HG02981 (cell line): Measurements from ENCODE around the gene CPVL.

Experiments used
- ATAC-seq: cut with Tn5 transposase; IDR thresholded peaks from one replicate; pipeline ENCODE4 v1.9.1; 2021; ENCODE audit warnings: mild to moderate bottlenecking, moderate library complexity; ENCODE audit not compliant: unreplicated experiment

The CPVL gene

DNA sequence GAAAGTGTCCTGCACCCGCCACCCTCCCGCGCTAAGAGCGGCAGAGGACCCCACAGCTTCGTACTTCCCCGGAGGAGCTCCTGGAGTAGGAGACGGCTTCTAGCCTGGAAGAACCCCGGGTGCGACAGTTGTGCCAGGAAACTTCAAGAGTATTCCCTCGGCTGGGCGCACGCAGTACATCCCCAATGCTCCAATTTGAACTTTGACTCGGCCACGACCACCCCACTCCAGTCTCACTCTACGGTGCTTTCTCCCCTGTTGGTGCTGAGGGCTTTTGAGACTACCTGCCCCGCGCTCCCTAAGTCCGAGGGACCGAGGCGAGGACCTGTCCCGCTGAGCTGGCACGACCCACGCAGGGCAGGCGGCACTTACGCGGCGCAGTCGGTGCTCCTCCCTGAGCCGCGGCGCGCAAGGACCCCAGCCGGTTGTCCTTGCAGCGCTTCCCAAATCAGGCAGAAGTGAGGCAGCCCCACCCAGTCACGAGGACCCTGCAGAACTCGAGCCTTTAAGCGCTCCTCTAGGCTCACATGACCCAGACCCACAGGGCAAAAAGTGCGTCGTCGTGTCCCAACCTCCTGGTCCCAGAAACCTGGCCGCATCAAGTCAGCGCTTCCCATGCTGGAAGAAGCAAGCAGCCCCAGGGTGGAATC lies at the start of gene CPVL:
TSS of gene CPVL (minus strand) at position 481 of the 650 bp plus-strand sequence. CDS start 25,476 bp downstream, outside the sequence.
- no peak for ATAC-seq

GRCh38 chr7:29194594-29195427 lies 48.5 kb upstream of the CPVL start, which contains the start of gene CHN2:
CHN2 (plus strand) TSS chr7:29194775.
- peak; percentile 44 for ATAC-seq

DNA sequence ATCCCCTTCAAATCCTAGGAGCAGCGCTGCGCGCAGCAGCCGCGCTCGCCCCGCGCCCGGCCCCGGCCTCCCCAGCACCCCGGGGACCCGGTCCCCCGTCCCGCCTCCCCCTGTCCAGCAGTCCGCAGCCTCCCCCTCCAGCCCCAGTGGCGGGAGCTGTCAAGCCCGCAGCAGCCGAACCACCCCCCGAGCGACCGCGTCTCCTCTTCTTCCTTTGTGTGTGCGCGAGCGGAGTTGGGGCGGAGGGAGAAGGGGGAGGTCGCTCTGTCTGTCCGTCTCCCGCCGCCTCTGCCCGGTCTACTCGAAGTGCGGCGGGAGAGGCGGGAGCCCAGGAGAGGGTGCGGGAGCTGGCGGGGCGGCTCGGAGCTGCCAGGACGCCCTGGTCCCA lies 47.9 kb upstream of the CPVL start:
- no peak for ATAC-seq

DNA sequence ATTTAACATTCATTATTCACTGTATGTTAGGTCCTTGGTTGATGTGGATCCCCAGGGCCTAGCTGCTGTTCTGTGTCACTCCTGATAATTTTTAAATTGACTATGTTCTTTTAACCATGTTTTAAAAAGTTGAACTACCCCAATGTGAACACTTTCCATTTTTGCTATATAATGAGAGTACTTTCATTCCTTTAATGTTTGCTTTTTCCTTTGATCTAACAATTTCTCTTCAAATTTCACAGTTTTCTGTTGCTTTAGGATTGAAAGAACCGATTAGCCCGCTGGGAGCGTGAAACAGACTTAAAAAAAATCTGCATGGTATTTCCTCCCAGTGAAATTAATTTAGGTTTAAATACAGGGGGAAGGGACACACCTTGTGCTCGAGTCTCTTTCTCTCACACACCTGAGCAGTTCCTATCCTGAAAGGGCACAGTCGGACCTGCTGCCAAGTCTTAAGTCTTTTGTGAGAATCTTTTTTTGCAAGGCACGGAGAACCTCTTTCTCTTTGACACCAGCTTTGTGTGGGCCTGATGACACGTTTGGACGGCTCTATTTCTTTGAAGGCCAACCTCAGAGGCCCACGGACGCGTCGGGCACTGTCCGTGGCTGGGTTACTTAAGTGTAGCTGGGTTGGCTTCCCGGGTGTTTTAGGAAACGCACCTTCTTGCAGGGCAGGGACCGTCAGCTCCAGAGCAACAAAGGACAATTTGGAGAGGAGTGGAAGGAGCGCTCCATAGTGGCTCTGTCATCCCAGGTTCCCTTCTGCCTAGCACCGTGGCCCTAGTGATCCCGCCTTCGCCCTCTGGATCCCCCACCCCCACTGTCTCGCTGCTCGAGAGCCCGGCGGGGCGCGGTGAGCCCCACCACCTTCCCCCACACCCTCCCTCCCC lies 47.2 kb upstream of the CPVL start:
- no peak for ATAC-seq

GRCh38 chr7:29192811-29193210 lies 46.5 kb upstream of the CPVL start:
- no peak for ATAC-seq

- no peak for ATAC-seq
These were observed 46.0 kb upstream of the CPVL start for GRCh38 chr7:29192323-29192722.

DNA sequence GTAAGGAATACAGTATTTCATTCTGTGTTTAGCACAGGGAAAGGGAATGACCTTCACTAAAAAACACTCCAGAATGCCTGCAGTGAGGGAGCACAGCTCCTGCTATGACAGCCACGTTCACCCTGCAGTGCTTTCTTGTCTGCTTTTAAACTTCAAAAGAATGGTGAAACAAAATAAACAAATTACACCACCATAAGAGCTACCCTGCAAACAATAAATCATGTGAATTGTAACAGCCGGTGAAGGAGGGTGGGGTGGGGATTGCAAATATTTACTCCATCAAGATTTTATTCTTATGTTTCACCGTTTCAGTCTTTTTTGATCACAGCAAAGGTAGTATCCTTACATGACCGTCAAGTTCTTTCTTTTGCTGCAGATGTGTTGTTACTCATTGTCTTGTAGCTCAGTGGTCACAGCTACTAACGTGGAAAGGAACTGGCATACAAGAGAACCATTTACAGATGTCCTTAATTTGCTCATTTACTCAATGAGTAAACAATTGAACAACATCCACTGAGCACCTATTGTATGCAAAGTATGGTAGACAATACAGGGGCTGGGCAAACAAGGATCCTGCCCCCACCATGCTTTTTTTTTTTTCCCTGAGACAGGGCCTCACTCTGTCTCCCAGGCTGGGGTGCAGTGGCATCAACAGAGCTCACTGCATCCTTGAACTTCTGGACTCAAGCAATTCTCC lies 44.2 kb upstream of the CPVL start:
- ATAC-seq, result no peak

DNA sequence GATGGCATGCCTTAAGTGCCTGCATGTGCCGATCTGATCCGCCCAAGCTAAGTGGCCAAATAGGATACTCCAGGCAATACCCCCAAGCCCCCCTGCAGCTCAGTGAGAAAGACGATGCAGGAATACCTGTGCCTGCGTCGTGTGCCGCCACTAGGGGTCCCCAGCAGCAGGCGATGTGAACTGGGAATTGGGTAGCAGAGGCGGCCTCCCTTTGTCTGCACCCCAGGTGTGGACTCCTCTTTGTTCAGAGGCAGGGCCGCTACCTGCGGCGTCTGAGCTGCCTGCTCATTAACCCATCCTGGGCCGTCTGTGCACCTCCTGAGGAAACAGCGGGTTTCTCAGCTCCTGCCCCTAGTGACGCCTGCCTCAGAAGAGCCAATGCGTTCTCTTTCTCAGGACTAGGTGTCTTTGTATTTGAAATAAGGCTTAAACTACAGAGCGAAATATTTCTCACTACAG lies 43.4 kb upstream of the CPVL start:
- ATAC-seq, result peak; percentile 59

DNA sequence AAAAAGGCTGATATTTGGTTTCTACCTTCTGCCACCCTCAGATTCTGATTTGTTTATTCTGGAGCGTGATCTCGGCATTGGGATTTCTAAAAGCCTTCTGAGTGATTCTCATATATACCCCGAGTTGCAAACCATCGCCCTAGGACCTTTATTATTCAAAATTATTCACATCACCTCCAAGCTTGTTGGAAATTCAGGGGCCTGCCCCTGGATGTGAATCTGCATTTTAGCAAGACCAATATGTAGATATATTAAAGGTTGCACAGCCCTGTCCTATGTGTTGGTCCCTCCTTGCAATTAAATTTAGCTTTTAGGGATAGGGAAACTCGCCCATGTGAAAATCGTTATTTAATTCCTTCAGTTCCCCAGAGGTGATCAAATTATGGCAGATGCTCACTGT lies 39.3 kb upstream of the CPVL start:
- no peak for ATAC-seq

GRCh38 chr7:29184599-29184998 lies 38.3 kb upstream of the CPVL start:
- ATAC-seq, result no peak

- ATAC-seq, result no peak
These were observed 32.8 kb upstream of the CPVL start for GRCh38 chr7:29179115-29179514.

GRCh38 chr7:29177963-29178600 lies 31.7 kb upstream of the CPVL start:
- ATAC-seq, result no peak

- no peak for ATAC-seq
These were observed 27.1 kb upstream of the CPVL start for GRCh38 chr7:29173458-29173857.

GRCh38 chr7:29170781-29171180 lies 24.4 kb upstream of the CPVL start:
- no peak for ATAC-seq

DNA sequence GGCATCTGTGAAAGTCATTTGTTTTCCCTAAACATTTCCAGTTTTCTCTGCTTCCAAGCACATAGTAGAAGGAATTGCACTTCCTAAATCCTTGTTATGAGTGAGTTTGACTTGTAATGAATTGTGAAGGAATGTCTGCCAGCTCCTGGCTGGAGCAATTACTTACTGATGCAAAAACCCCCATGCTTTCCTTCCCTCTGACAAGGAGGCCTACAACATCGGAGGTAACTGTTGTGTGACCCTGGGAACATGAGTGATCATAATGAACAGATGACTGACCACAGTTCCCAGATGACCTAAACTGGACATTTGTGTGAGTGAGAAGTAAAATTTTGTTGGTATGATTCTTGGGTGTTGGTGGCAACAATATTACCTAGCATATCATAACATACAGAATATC lies 21.4 kb upstream of the CPVL start:
- no peak for ATAC-seq

DNA sequence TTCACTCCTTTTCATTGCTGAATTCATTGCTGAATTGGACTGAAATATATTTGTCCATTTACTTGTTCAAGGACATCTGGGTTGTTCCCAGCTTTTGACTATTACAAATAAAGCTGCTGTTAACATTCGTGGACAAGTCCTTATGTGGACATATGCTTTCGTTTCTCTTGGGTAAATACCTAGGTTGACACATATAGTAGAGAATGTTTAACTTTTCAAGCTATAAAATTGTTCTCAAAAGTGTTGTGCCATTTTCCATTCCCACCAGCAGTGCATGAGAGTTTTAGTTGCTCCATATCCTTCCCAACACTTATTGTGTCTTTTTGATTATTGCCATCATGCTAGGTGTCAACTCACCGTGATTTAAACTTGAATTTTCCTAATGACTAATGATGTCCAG lies 17.5 kb upstream of the CPVL start:
- no peak for ATAC-seq

GRCh38 chr7:29162577-29162976 lies 16.2 kb upstream of the CPVL start:
- no peak for ATAC-seq

DNA sequence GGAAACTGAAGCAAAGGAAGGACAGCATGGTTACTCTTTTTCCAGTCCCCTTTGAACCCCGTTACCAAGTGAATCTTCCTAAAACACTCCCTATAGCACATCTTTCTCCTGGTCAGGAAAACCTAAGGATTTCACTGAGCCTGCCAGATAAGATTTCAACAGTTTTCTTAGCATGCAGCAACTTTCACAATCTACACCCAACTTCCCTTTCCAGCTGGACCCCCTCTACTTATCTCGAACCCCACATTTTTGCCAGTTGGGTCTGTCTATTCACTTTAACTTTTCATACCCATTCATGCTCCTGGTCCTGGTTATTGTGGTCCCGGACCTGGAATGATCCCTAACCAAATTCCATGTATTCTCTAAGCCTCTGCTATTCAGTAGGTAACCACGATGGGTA lies 14.9 kb upstream of the CPVL start:
- ATAC-seq, result no peak

- ATAC-seq, result no peak
These were observed 13.7 kb upstream of the CPVL start for GRCh38 chr7:29160080-29160479.

DNA sequence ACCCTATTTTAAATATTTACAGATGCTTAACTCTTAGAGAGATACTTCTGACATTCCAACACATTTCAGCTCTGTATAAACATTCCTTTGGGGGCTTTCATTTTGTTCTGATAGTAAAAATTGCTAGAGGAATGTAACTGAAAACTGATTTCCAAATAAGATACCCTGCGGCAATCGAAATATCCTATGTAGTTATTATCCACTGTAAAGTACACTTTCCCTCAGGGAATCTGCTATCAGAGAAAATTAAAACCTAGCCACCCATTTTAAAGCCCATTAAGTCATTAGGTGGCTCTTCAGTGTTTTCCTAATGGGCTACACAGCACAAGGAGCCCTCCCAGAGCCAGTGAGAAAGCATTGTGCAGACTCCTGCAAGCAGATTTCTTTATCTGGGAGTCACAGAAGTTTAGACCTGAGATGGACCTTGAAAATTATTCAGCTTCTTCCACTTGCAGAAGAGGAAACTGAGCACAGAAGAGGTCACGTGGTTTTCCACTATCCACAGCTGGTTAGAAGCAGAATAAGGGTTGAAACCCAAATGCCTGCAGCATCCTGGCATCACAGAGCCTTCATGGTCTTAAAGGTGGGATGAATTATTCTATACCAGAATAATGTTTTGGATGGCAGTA lies 12.6 kb upstream of the CPVL start:
- ATAC-seq, result no peak
